HG03354 (cell line): Measurements from ENCODE around the gene NPHP4.

ENCODE experiments used
- ATAC-seq: cut with Tn5 transposase; IDR thresholded peaks from one replicate; pipeline ENCODE4 v1.9.1; 2021; ENCODE audit warnings: mild to moderate bottlenecking; ENCODE audit not compliant: unreplicated experiment, poor library complexity, severe bottlenecking

Gene NPHP4

GRCh38 chr1:5920201-5920600 is 72.0 kb downstream of the NPHP4 start:
- no peak for ATAC-seq

DNA sequence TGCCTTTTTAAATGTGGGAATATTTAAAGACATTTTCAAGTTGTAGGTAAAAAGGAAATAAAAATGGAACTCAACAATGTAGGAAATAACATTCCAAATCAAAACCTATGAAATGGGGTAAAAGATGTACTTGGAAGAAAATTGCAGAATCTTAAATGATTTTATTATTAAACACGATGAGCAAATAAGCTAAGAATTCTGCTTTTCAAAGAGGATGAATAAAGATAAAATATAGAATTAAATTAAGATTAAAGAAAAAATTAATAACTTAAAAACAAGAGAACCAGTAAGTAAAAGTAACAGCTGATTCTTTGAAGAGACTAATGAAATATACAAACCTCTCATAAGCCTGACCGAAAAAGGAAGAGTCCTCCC is 74.0 kb downstream of the NPHP4 start:
- ATAC-seq, result no peak

DNA sequence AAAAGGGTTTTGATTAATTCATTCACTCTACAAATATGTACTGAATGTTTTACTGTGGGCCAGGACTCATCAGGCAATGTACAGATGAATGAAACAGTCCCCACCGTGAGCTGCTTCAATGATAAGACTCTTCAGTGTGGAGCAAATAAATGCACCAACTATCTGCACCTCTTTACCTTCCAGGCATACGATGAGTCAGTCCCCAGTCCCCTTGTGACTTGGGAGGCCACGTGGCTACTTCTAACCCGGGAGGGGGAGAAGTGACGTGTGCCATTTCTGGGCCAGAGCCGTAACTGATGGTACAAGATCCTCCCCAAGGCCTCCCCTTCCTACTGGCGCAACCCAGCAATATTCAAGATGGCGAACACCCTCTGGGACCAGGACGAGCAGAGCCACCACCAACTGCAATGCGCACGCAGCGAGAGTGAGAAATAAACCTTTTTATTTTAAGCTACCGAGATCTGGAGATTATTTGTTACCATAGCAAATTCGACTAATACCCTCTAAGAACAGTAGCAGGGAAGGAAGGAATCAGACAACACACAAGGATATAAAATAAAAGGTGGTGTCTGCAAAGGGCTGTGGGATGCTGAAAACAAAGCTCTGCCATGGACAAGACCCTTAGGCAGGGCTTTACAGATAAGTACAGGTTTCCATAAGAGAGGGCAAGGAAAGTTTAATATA is 74.5 kb downstream of the NPHP4 start:
- no peak for ATAC-seq

DNA sequence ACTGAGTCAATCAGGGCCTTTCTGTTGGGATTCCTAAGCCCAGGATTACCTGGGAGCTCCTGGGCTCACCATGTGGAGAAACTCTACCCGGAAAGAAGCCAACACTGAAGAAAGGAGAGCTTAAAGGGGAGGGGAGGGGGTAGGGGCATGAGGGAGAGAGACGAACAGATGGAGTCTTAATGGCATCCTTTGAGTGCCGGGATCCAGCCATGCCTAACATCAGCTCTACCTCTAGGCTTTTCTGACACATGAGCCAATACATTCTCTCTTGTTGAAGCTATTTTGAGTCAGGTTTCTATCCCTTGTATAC is 75.0 kb downstream of the NPHP4 start:
- no peak for ATAC-seq

- ATAC-seq, result no peak
Measured at GRCh38 chr1:5916572-5917280, 75.5 kb downstream of the NPHP4 start.

DNA sequence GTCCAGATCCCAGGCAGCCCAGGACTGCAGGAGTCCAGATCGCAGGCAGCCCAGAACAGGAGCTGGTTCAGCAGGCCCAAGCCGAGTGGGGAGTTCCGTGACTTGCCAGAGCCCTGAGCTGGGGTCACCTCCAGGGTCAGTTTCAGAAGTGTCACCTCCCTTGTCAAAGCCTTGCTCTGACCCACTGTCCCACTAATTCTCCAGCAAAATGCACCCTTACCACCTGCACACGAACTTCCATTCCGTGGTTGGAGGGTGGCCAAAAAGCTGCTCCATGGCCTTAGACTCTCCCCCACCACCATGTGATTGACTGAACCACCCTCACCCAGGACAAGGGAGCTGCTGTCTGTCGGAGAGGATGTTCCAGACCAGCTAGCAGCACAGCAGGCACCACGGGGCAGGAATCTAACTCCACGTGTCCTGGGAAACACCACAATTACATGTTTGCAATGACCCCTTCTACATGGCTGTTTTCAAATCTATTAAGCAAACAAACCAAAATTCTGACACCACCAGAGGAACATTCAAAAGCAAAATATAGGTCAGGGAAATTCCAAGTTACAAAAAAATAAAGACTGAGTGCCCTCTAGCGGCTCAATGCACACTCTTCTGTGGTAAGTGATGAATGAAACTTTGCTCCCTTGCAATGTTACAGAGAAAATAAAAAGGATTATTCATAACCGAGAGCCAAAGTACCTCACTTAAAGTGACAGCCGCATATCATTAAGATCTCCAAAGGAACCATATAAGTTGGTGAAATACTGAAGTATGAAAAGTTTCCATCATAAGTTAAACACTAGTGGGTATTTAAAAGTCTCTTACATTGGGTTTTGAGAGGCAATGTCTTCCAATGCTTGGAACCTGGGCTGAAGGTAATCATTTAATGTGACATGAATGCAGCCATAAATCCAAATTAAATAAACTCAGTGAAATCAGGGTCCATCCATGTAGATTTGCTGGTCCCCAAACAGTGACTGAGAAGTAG is 76.3 kb downstream of the NPHP4 start:
- ATAC-seq, result no peak

GRCh38 chr1:5914676-5915365 is 77.4 kb downstream of the NPHP4 start:
- no peak for ATAC-seq

GRCh38 chr1:5913876-5914275 is 78.3 kb downstream of the NPHP4 start:
- no peak for ATAC-seq

DNA sequence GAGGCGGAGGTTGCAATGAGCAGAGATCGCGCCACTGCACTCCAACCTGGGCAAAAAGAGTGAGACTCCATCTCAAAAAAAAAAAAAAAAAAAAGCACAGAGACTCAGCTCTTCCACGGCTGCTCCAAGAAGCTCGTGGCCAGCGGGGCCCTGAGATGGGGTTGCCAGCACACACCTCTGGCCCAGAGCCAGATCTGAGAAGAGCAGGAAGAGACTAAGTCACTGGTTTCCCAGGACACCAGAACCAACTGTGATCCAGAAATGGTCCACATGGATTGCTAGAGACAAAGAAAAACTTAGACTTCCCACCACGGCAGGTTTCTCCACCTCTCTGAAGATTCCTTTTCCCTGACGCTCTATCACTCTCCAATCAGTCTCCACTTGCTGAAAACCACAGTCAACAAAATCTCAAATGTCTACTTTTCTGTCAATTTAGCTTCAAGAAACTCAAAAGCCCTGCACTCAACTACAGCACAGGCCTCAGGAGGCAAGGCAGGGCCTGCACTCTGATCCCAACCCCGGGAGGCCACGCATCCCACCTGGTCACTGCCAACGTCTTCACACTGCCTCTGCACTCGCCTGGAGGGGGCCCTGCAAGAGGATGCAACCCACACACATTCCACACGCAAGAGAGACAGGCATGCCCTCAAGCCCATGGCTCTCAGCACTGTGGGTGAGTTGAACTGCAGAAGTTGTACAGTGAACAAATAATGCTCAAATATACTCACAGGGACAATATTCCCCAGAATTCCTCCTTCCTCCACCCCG is 79.0 kb downstream of the NPHP4 start:
- ATAC-seq, result no peak

- ATAC-seq, result no peak
Measured at GRCh38 chr1:5911871-5912271, 80.4 kb downstream of the NPHP4 start.

DNA sequence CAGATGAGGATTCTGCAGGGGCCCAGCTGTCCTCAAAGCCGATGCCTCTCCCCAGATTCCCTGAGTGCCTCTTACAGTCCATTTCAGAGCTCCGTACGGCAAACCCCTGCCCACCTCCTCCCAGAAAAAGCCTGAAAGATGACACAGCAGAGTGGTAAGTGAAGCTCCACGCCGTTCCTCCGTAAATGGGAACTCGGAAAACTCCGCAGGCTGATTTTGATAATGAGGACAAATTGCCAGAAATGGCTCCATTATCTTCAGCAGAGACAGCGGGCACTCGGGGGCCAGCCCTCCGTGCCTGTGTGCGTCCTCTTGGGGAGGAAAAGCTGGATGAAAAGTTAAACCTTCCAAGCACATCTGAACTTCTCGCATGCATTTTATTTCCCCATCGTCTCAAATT is 81.1 kb downstream of the NPHP4 start:
- ATAC-seq, result no peak

- ATAC-seq, result no peak
Measured at GRCh38 chr1:5910666-5911065, 81.6 kb downstream of the NPHP4 start.

DNA sequence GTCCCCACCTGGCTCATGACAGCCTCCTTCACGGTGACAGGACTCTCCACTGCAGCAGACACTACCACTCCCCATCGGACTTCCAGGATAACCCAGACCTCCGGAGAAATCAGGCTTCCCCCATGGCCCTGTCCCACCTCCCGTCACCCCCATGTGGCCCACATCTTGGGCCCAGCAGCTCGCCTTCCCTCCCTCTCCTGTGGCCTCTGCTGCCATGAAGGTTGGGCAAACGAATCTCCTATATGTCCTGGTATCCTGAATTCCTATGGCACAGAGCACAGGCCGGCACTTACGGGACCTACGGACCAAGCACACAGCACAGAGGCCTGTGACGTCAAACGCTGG is 82.0 kb downstream of the NPHP4 start:
- no peak for ATAC-seq

DNA sequence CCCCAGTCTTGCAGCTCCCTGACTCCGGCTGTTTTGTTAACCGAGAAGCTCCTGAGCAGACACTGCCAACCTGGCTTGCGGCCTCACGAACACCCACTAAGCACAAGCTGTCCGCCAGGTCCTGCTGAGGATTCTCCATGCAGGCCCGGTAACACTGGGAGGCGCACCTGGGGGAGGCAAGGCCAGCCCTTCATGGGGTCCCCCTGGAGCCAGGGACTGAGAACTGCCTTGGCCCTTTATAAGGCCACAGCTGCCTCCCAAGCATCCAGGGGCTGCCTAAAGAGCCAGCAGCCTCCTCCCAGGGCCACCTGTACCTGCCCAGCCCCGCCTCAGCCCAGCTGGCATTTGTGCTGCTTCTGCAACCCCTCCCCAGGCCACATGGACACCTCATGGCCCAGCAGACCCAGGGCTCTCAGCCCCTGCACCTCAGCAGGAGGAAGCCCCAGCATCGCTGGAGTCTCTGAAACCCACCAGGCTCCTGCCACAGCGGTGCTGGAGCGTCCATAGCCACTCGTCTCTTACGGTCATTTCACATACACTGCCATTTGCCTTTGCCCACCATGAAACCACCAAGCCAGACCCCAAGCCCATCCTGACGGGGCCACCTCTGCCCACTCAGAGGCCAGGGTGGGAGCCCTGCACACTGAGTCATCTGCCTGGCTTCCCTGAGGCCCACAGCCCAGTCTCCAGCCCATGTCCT is 82.5 kb downstream of the NPHP4 start:
- no peak for ATAC-seq

- ATAC-seq, result no peak
Measured at GRCh38 chr1:5908461-5909375, 83.5 kb downstream of the NPHP4 start.

DNA sequence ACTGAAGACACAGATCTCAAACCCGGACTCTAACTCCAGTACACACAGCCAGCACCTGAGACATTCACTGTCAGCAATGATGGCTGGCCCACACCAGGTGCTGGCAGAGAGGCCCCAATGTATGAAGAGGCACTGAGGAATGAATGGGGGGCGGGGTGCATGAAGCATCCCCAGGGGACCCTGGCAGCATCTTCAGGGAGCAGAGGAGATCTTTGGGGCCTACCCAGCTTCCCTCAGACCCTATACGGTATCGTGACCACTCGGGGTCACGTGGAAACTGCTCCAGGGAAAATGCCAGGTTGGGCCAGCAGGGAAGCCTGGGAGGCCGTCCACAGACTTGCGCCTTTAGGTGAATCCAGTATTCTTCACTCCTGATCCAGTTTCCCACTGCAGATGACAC is 84.3 kb downstream of the NPHP4 start:
- ATAC-seq, result no peak

- no peak for ATAC-seq
Measured at GRCh38 chr1:5907386-5907785, 84.8 kb downstream of the NPHP4 start.

GRCh38 chr1:5906966-5907365 is 85.3 kb downstream of the NPHP4 start:
- no peak for ATAC-seq
